GM12864 (cell line): Measurements from ENCODE around the gene IGSF5.
"Not testable (repeated sequence)": the region's sequence is repeated elsewhere in the genome, so short reads cannot be mapped to it uniquely, and the experiment has no call there.

Source experiments
- DNase-seq: peaks from one replicate; pipeline ENCODE4 v3.0.0-alpha.2; 2011; ENCODE audit warnings: low read depth
- H3K4me3 ChIP-seq: 2 replicates; pipeline ENCODE4 v1.5.1; 2011; ENCODE audit warnings: mild to moderate bottlenecking, low read depth, low read length, control low read depth
- TF ChIP-seq, protein P1 (sequence below): IDR thresholded peaks from 2 replicates; pipeline ENCODE4 v1.5.1; 2011; ENCODE audit warnings: low read depth, mild to moderate bottlenecking, moderate library complexity, low read length, control low read depth, inconsistent platforms; ENCODE audit errors: missing control alignments

IGSF5 gene

DNA sequence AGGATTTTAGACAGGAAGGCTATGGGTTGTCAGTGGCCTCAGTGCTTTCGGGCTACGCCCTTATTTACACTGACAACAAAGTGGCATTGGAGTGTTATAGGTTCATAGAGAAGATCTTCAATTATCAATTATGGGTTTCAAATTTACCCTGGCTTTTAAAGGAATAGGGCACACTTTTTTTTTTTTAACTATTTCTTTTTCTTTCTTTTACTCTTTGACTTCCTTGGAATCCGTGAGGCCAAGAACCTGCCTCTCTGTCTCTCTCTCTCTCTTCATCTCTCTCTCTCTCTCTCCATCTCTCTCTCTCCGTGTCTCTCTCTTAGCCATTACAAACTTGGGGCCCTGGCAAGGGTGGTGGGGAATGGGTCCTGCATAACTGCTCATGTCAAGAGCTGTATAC lies at the start of gene IGSF5:
Gene IGSF5 (plus strand): TSS at position 301 of the 400 bp plus-strand sequence. CDS start 327 bp downstream, outside the sequence.
- H3K4me3 ChIP-seq, DNase-seq: not testable (repeated sequence)

DNA sequence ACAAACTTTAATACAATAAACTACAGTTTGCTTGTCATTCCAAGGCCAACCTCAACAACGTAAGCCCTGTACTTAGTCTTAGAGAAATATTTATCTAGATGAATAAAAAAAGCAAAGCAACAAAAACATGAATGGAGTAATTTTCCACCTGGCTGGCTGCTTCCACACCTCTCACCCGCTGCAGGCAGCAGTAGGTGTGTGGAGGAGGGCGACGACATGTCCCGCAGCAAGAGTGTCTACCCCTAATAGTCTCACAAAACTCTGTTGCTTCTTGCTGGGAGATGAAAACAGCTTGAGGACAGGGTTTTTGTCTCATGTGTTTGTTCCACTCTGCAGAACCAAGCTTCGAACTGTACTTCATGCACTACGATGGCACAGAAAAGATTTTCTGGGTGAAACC lies 48.8 kb upstream of the IGSF5 start:
- no peak overlapping the region for H3K4me3 ChIP-seq
- TF ChIP-seq, protein P1, sequence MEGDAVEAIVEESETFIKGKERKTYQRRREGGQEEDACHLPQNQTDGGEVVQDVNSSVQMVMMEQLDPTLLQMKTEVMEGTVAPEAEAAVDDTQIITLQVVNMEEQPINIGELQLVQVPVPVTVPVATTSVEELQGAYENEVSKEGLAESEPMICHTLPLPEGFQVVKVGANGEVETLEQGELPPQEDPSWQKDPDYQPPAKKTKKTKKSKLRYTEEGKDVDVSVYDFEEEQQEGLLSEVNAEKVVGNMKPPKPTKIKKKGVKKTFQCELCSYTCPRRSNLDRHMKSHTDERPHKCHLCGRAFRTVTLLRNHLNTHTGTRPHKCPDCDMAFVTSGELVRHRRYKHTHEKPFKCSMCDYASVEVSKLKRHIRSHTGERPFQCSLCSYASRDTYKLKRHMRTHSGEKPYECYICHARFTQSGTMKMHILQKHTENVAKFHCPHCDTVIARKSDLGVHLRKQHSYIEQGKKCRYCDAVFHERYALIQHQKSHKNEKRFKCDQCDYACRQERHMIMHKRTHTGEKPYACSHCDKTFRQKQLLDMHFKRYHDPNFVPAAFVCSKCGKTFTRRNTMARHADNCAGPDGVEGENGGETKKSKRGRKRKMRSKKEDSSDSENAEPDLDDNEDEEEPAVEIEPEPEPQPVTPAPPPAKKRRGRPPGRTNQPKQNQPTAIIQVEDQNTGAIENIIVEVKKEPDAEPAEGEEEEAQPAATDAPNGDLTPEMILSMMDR: no peak
- no peak for DNase-seq

DNA sequence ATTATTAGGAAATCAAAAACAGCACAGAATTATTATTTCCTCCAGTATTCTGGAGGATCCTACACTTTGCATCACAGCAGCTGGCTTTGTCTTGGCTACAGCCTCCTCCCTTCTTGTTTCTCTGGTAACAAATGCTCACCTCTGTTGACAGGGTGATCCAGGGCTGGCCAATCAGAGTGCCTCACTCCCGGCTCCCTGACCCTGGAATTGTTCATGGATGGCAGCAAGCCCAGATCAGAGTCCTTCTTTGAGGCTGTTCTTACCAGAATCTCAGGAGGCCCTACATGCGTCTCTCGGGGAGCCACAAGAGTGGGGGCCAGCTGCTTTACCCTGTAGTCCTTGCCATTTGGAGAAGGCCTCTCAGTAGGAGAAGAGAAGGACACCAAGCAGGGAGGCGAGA lies 48.4 kb upstream of the IGSF5 start:
- no peak for DNase-seq
- no peak overlapping the region for H3K4me3 ChIP-seq

DNA sequence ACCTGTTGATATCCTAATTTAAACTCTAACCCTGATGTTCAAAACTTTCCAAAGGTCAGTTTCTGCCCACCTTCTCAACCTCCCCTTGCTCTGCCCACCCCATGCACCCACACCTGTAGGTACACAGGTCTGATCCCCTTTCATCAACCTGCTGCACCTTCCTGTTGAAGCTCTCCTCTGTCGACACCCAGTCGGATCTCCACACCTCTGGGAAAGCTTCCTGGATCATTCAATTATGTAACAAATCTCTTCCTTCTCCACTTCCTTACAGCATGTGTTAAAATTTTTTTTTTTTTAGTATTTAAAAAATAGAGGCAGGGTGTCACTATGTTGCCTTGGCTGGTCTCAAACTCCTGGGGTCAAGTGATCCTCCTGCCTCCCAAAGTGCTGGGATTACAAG lies 44.7 kb upstream of the IGSF5 start:
- no peak for DNase-seq
- no peak overlapping the region for H3K4me3 ChIP-seq
- TF ChIP-seq, protein P1: no peak

More for the DNA sequence above, 48.4 kb upstream of the IGSF5 start:
- TF ChIP-seq, protein P1: no peak

DNA sequence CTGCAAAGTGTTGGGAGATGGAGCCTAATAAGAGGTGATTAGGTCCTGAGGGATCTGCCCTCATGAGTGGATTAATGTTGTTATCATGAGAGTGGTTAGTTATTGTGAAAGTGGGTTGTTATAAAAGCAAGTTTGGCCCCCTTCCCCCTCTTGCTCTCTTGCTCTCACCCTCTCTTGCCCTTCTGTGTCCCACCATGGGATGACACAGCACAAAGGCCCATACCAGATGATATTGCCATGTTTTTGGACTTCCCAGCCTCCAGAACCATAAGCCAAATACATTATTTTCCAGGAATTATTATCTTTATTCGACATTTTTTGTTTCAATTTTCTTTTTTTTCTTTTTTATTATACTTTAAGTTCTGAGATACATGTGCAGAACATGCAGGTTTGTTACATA lies 41.4 kb upstream of the IGSF5 start:
- TF ChIP-seq, protein P1: no peak
- H3K4me3 ChIP-seq: no peak overlapping the region
- no peak for DNase-seq

DNA sequence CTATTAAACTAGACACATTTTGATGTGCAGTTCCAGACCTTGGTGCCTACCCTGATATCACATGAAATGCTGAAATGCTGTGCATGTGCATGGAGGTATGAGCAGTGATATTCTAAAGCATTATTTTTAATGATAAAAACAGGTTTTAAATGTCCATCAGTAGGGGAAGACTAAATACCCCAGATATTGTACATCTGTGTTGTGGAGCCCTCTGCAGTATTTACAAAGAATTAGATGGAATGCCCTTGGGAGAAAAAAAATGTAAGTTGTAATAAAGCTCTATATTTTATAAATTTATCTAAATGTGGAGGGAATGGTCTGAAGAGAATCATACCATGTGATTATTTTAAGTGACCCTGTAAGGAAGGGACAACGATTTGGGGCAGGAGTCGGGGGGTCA lies 39.1 kb upstream of the IGSF5 start:
- DNase-seq: no peak
- TF ChIP-seq, protein P1: no peak

DNA sequence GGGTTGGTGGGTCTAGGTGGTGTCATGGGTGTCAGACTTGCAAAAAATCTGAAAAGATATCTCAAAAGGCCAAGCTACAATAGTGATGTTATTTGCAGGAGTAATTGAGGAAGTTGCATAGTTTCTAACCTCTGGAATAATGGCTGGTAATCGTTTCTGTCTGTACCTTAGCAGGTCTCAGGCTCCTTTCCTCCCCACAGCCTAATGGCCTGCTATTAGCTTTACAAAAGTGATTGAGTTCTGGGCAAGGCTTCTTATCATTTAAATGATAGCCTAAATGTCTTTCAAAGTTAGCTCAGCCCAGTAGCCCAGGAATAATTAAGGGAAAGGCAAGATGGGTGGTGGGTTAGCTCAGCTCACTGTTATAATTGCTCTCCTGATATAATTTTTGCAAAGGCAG lies 37.7 kb upstream of the IGSF5 start:
- no peak overlapping the region for H3K4me3 ChIP-seq
- no peak for DNase-seq
- TF ChIP-seq, protein P1: no peak

More for the DNA sequence above, 39.1 kb upstream of the IGSF5 start:
- no peak overlapping the region for H3K4me3 ChIP-seq

DNA sequence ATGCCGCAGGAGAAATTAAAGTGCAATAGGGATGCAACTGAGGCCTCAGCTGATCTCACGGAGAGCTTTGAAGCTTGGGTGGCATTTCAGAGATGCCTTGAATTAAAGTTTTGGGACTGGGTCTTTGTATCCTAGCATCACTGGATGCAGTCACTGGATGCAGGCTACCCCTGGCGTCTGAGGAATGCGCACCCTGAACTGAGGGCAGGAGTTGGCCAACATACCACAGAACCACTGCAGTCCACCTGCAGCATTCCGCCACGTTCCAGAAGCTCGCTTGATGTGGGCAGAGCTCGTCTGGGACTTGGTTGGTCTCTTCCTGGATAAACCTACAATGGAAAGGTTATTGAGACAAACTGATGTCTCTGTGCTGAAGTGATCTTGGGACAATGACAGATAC lies 34.1 kb upstream of the IGSF5 start:
- no peak for DNase-seq
- H3K4me3 ChIP-seq: no peak overlapping the region
- TF ChIP-seq, protein P1: no peak
